Immature natural killer cell (primary cell): ENCODE data around the gene EPHA3. TPM values are rescaled to one million over a fixed set of nuclear protein-coding genes. Genes with fewer than 3 reads are reported as not detected.

ENCODE experiments used
- DNase-seq, 3 donors: peaks; one replicate each; pipeline ENCODE4 v3.0.0; 2022; ENCODE audit warnings: mixed read lengths in 1 of 3
- H3K27ac Mint-ChIP-seq, 6 donors: one replicate each; pipeline ENCODE4 v1.8.0; 2020; ENCODE audit warnings: mixed read lengths in 6 of 6, mild to moderate bottlenecking in 5 of 6, inconsistent platforms in 4 of 6, moderate library complexity in 3 of 6
- H3K27me3 Mint-ChIP-seq, 3 donors: one replicate each; pipeline ENCODE4 v1.8.0; 2020 to 2021; ENCODE audit warnings: low read depth in 3 of 3, mild to moderate bottlenecking in 3 of 3, mixed read lengths in 3 of 3, moderate library complexity in 3 of 3, inconsistent platforms in 1 of 3
- H3K36me3 Mint-ChIP-seq, 3 donors: one replicate each; pipeline ENCODE4 v1.8.0; 2020; ENCODE audit warnings: mixed read lengths in 3 of 3, inconsistent platforms in 2 of 3, mild to moderate bottlenecking in 2 of 3
- H3K4me1 Mint-ChIP-seq, 2 donors: one replicate each; pipeline ENCODE4 v1.8.0; 2020; ENCODE audit warnings: inconsistent platforms in 2 of 2, mild to moderate bottlenecking in 2 of 2, mixed read lengths in 2 of 2, moderate library complexity in 1 of 2
- H3K4me3 Mint-ChIP-seq, 5 donors: one replicate each; pipeline ENCODE4 v1.8.0; 2020; ENCODE audit warnings: mild to moderate bottlenecking in 5 of 5, mixed read lengths in 5 of 5, inconsistent platforms in 3 of 5, moderate library complexity in 3 of 5
- H3K9me3 Mint-ChIP-seq, 6 donors: one replicate each; pipeline ENCODE4 v1.8.0; 2020; ENCODE audit warnings: mild to moderate bottlenecking in 6 of 6, mixed read lengths in 6 of 6, inconsistent platforms in 4 of 6, moderate library complexity in 3 of 6
- polyA plus RNA-seq, 3 donors: library from polyadenylated mRNA; unstranded; fragments of 300-500 nt; fragmentation: Illumina TruSeq; gene quantifications; one replicate each; pipeline ENCODE4 v1.2.3, GENCODE V29; 2021

Gene EPHA3
- polyA plus RNA-seq, 3 donors from 2014 or later: not detected

GRCh38 chr3:89380016-89380415, 272.6 kb downstream of the EPHA3 start:
- no peak for DNase-seq
- no peak overlapping the region for H3K27ac Mint-ChIP-seq
- no peaks in the 10 kb centered on the region for H3K4me1 Mint-ChIP-seq
- no peaks in the 10 kb centered on the region for H3K36me3 Mint-ChIP-seq
- peaks cover 17 to 58% (median 29%) of the 10 kb centered on the region in 6 donors for H3K9me3 Mint-ChIP-seq
- no peak overlapping the region for H3K4me3 Mint-ChIP-seq
- peaks cover 0 to 2% (median 0%) of the 10 kb centered on the region in 3 donors for H3K27me3 Mint-ChIP-seq

- peaks cover 7 to 42% (median 18%) of the 10 kb centered on the region in 6 donors for H3K9me3 Mint-ChIP-seq
- H3K4me3 Mint-ChIP-seq: no peak overlapping the region
- H3K4me1 Mint-ChIP-seq: no peaks in the 10 kb centered on the region
- peaks cover 0 to 2% (median 0%) of the 10 kb centered on the region in 3 donors for H3K27me3 Mint-ChIP-seq
- no peak for DNase-seq
- H3K36me3 Mint-ChIP-seq: no peaks in the 10 kb centered on the region
- H3K27ac Mint-ChIP-seq: no peak overlapping the region
Observed at GRCh38 chr3:89392991-89393390, 285.6 kb downstream of the EPHA3 start.

- H3K27me3 Mint-ChIP-seq: no peaks in the 10 kb centered on the region
- no peak for DNase-seq
- H3K9me3 Mint-ChIP-seq: peaks cover 3 to 37% (median 16%) of the 10 kb centered on the region in 6 donors
- H3K4me1 Mint-ChIP-seq: no peaks in the 10 kb centered on the region
- H3K4me3 Mint-ChIP-seq: no peak overlapping the region
- no peak overlapping the region for H3K27ac Mint-ChIP-seq
- no peaks in the 10 kb centered on the region for H3K36me3 Mint-ChIP-seq
Observed at GRCh38 chr3:89395456-89395855, 288.0 kb downstream of the EPHA3 start.

- Mint-ChIP-seq H3K9me3 (peaks cover 3 to 42% (median 16%) of the 10 kb centered on the region in 6 donors), H3K4me3 (no peak overlapping the region), H3K4me1 (no peaks in the 10 kb centered on the region), H3K27me3 (no peaks in the 10 kb centered on the region), H3K27ac (no peak overlapping the region), H3K36me3 (no peaks in the 10 kb centered on the region)
- DNase-seq: no peak
Observed at GRCh38 chr3:89395996-89396395, 288.6 kb downstream of the EPHA3 start.

GRCh38 chr3:89402051-89402450, 294.6 kb downstream of the EPHA3 start:
- DNase-seq: no peak
- Mint-ChIP-seq H3K27ac (no peak overlapping the region), H3K4me1 (no peaks in the 10 kb centered on the region), H3K4me3 (no peak overlapping the region), H3K9me3 (peaks cover 2 to 51% (median 13%) of the 10 kb centered on the region in 6 donors), H3K27me3 (no peaks in the 10 kb centered on the region), H3K36me3 (no peaks in the 10 kb centered on the region)

- no peak overlapping the region for H3K4me3 Mint-ChIP-seq
- peaks cover 4 to 56% (median 17%) of the 10 kb centered on the region in 6 donors for H3K9me3 Mint-ChIP-seq
- no peaks in the 10 kb centered on the region for H3K27me3 Mint-ChIP-seq
- H3K4me1 Mint-ChIP-seq: no peaks in the 10 kb centered on the region
- no peaks in the 10 kb centered on the region for H3K36me3 Mint-ChIP-seq
- no peak overlapping the region for H3K27ac Mint-ChIP-seq
- no peak for DNase-seq
Observed at GRCh38 chr3:89405176-89405575, 297.8 kb downstream of the EPHA3 start.

- H3K4me1 Mint-ChIP-seq: no peaks in the 10 kb centered on the region
- H3K27ac Mint-ChIP-seq: no peak overlapping the region
- H3K36me3 Mint-ChIP-seq: no peaks in the 10 kb centered on the region
- DNase-seq: no peak
- H3K4me3 Mint-ChIP-seq: no peak overlapping the region
- peaks cover 4 to 52% (median 16%) of the 10 kb centered on the region in 6 donors for H3K9me3 Mint-ChIP-seq
- H3K27me3 Mint-ChIP-seq: no peaks in the 10 kb centered on the region
Observed at GRCh38 chr3:89405593-89405992, 298.2 kb downstream of the EPHA3 start.

- Mint-ChIP-seq H3K36me3 (no peaks in the 10 kb centered on the region), H3K27ac (no peak overlapping the region), H3K4me1 (no peaks in the 10 kb centered on the region), H3K4me3 (no peak overlapping the region), H3K9me3 (peaks cover 5 to 34% (median 13%) of the 10 kb centered on the region in 6 donors), H3K27me3 (no peaks in the 10 kb centered on the region)
- DNase-seq: no peak
Observed at GRCh38 chr3:89411201-89411600, 303.8 kb downstream of the EPHA3 start.

GRCh38 chr3:89414270-89414669, 306.8 kb downstream of the EPHA3 start:
- no peaks in the 10 kb centered on the region for H3K4me1 Mint-ChIP-seq

GRCh38 chr3:89419647-89420241, 312.3 kb downstream of the EPHA3 start:
- no peaks in the 10 kb centered on the region for H3K4me1 Mint-ChIP-seq

More at GRCh38 chr3:89414270-89414669, 306.8 kb downstream of the EPHA3 start:
- DNase-seq: no peak
- H3K4me3 Mint-ChIP-seq: no peak overlapping the region
- H3K27me3 Mint-ChIP-seq: no peaks in the 10 kb centered on the region
- no peak overlapping the region for H3K27ac Mint-ChIP-seq
- H3K36me3 Mint-ChIP-seq: no peaks in the 10 kb centered on the region
- peaks cover 1 to 27% (median 14%) of the 10 kb centered on the region in 6 donors for H3K9me3 Mint-ChIP-seq

GRCh38 chr3:89426060-89426459, 318.6 kb downstream of the EPHA3 start:
- H3K36me3 Mint-ChIP-seq: no peaks in the 10 kb centered on the region
- no peak for DNase-seq
- no peaks in the 10 kb centered on the region for H3K4me1 Mint-ChIP-seq
- H3K4me3 Mint-ChIP-seq: no peak overlapping the region
- H3K27me3 Mint-ChIP-seq: no peaks in the 10 kb centered on the region
- H3K9me3 Mint-ChIP-seq: peaks cover under 1 to 43% (median 15%) of the 10 kb centered on the region in 6 donors
- H3K27ac Mint-ChIP-seq: no peak overlapping the region

More at GRCh38 chr3:89419647-89420241, 312.3 kb downstream of the EPHA3 start:
- no peak overlapping the region for H3K27ac Mint-ChIP-seq
- DNase-seq: no peak
- H3K36me3 Mint-ChIP-seq: no peaks in the 10 kb centered on the region
- H3K9me3 Mint-ChIP-seq: peaks cover 0 to 36% (median 15%) of the 10 kb centered on the region in 6 donors
- H3K4me3 Mint-ChIP-seq: no peak overlapping the region
- peaks cover 0 to 2% (median 0%) of the 10 kb centered on the region in 3 donors for H3K27me3 Mint-ChIP-seq

GRCh38 chr3:89434621-89435380, 327.4 kb downstream of the EPHA3 start:
- DNase-seq: no peak
- H3K9me3 Mint-ChIP-seq: peaks cover 2 to 19% (median 10%) of the 10 kb centered on the region in 6 donors
- H3K27me3 Mint-ChIP-seq: no peaks in the 10 kb centered on the region
- H3K27ac Mint-ChIP-seq: no peak overlapping the region
- no peaks in the 10 kb centered on the region for H3K4me1 Mint-ChIP-seq
- H3K36me3 Mint-ChIP-seq: no peaks in the 10 kb centered on the region
- H3K4me3 Mint-ChIP-seq: no peak overlapping the region

- Mint-ChIP-seq H3K9me3 (peaks cover 2 to 35% (median 13%) of the 10 kb centered on the region in 6 donors), H3K4me3 (no peak overlapping the region), H3K36me3 (no peaks in the 10 kb centered on the region), H3K27ac (no peak overlapping the region), H3K4me1 (no peaks in the 10 kb centered on the region), H3K27me3 (no peaks in the 10 kb centered on the region)
- no peak for DNase-seq
Observed at GRCh38 chr3:89436846-89437245, 329.4 kb downstream of the EPHA3 start.

GRCh38 chr3:89440386-89440785, 333.0 kb downstream of the EPHA3 start:
- Mint-ChIP-seq H3K27ac (no peak overlapping the region), H3K36me3 (no peaks in the 10 kb centered on the region), H3K4me3 (no peak overlapping the region), H3K4me1 (no peaks in the 10 kb centered on the region), H3K27me3 (no peaks in the 10 kb centered on the region), H3K9me3 (peaks cover 2 to 44% (median 12%) of the 10 kb centered on the region in 6 donors)
- DNase-seq: no peak
